K562 (cell line): ENCODE measurements around the gene UTP15. TPM values are rescaled to one million over a fixed set of nuclear protein-coding genes. Genes with fewer than 3 reads are reported as not detected.

Source experiments
- ATAC-seq: fragments of 200-7000 bp; cut with Tn5 transposase; 3 replicates; pipeline ENCODE4 v1.9.1; 2020; ENCODE audit warnings: moderate library complexity
- BruUV-seq: library from RNA; stranded (reverse); fragments of 400-500 nt; replicated peaks from 2 replicates; lab custom pipeline; 2021; lab: Mats Ljungman, UMichigan
- CTCF ChIA-PET: fragments of 300-600 bp; formaldehyde crosslinking; extraction: SDS; loops from one replicate; lab custom pipeline; 2021; ENCODE audit warnings: low intra/inter-chr PET ratio; lab: Yijun Ruan, JAX
- POLR2A ChIA-PET: fragments of 300-600, 350-650 bp; sonication (Branson Sonifier 250); formaldehyde crosslinking; extraction: SDS; loops from one replicate; lab custom pipeline; 2021; ENCODE audit warnings: antibody characterized with exemption, inconsistent platforms; lab: Yijun Ruan, JAX
- DNase-seq, 4 experiments: peaks; one replicate each; pipeline versions ENCODE4 v3.0.0 to v3.0.0-alpha.2; 2011 to 2018; ENCODE audit warnings: low spot score in 3 of 4, mixed read lengths in 3 of 4; ENCODE audit errors: extremely low read depth in 1 of 4
- FAIRE-seq: peaks from 2 replicates; lab custom pipeline; 2011; peaks lifted over from hg19 to GRCh38; lab: Jason Lieb, UNC
- H2AFZ ChIP-seq: 2 replicates; pipeline ENCODE4 v1.6.0; 2011; ENCODE audit warnings: low read depth, low read length, control low read depth, inconsistent platforms
- H3K27ac ChIP-seq: fragments of 200-600 bp; 3 replicates; pipeline ENCODE4 v1.8.0; 2011; ENCODE audit warnings: low read depth, mild to moderate bottlenecking, control low read depth, inconsistent platforms, low read length, moderate library complexity, mixed read lengths; ENCODE audit errors: extremely low read depth
- H3K27me3 ChIP-seq, 2 experiments: fragments of 300-600 bp in 1 of 2; 2 replicates in 1 of 2; 3 replicates in 1 of 2; pipeline versions ENCODE4 v1.6.0 to v1.8.0; 2011; ENCODE audit warnings: inconsistent platforms in 2 of 2, low read length in 2 of 2, mild to moderate bottlenecking in 1 of 2, mixed read lengths in 1 of 2, moderate library complexity in 1 of 2; ENCODE audit not compliant: control insufficient read depth in 2 of 2, insufficient read depth in 2 of 2
- H3K36me3 ChIP-seq: fragments of 300-600 bp; 3 replicates; pipeline ENCODE4 v1.8.0; 2011; ENCODE audit warnings: mild to moderate bottlenecking, low read length, inconsistent platforms; ENCODE audit not compliant: control insufficient read depth, insufficient read depth
- H3K4me1 ChIP-seq, 2 experiments: fragments of 200-600 bp in 1 of 2; replicated peaks in 1 of 2; 2 replicates in 1 of 2; 3 replicates in 1 of 2; pipeline versions ENCODE4 v1.5.1 to v1.8.0; 2011; ENCODE audit warnings: inconsistent platforms in 2 of 2, low read length in 2 of 2, mild to moderate bottlenecking in 1 of 2, mixed read lengths in 1 of 2, moderate library complexity in 1 of 2; ENCODE audit not compliant: control insufficient read depth in 2 of 2, insufficient read depth in 2 of 2
- H3K4me2 ChIP-seq: 2 replicates; pipeline ENCODE4 v1.6.1; 2011; ENCODE audit warnings: low read length, control low read depth, inconsistent platforms, mixed read lengths; ENCODE audit not compliant: insufficient read depth
- H3K4me3 ChIP-seq: fragments of 200-600 bp; sonication (generic), shearing (Covaris generic); 2 replicates; pipeline ENCODE4 v1.5.1; 2016; ENCODE audit warnings: control low read depth, inconsistent platforms
- H3K79me2 ChIP-seq: fragments of 200-600 bp; 3 replicates; pipeline ENCODE4 v1.8.0; 2011; ENCODE audit warnings: low read length, inconsistent platforms; ENCODE audit not compliant: control insufficient read depth, insufficient read depth
- H3K9ac ChIP-seq, 2 experiments: 2 replicates each; pipeline versions ENCODE4 v1.6.0 to v1.6.1; 2011; ENCODE audit warnings: low read depth in 2 of 2, low read length in 2 of 2, control low read depth in 1 of 2, inconsistent platforms in 1 of 2, mild to moderate bottlenecking in 1 of 2, mixed read lengths in 1 of 2; ENCODE audit not compliant: insufficient read depth in 1 of 2
- H3K9me1 ChIP-seq: one replicate; pipeline ENCODE4 v1.6.0; 2011; ENCODE audit warnings: inconsistent platforms, mild to moderate bottlenecking, low read length, moderate library complexity; ENCODE audit not compliant: control insufficient read depth, insufficient read depth
- H3K9me3 ChIP-seq: replicated peaks from 2 replicates; pipeline ENCODE4 v1.5.1; 2011; ENCODE audit warnings: low read depth, low read length, inconsistent platforms; ENCODE audit not compliant: control insufficient read depth, insufficient read depth
- H4K20me1 ChIP-seq: replicated peaks from 2 replicates; pipeline ENCODE4 v1.6.1; 2011; ENCODE audit warnings: low read length, inconsistent platforms, mixed read lengths; ENCODE audit not compliant: control insufficient read depth, insufficient read depth
- ARID2 ChIP-seq: fragments of 450-650 bp; IDR thresholded peaks from 2 replicates; pipeline ENCODE4 v1.6.1; 2017; ENCODE audit warnings: antibody characterized with exemption, mild to moderate bottlenecking
- CGGBP1 ChIP-seq: fragments of 250-450 bp; sonication (Bioruptor Pico); IDR thresholded peaks from 2 replicates; pipeline ENCODE4 v1.9.0; 2021; ENCODE audit warnings: mild to moderate bottlenecking
- CREBBP ChIP-seq: IDR thresholded peaks from one replicate; pipeline ENCODE4 v1.6.1; 2012; ENCODE audit warnings: low read depth, mild to moderate bottlenecking, control low read depth, inconsistent platforms, low read length
- FIP1L1 ChIP-seq: fragments of 200-400 bp; formaldehyde crosslinking; IDR thresholded peaks from 2 replicates; pipeline ENCODE4 v1.6.1; 2018; ENCODE audit warnings: mild to moderate bottlenecking, low read depth, low read length; ENCODE audit not compliant: poor library complexity, severe bottlenecking
- HNRNPUL1 ChIP-seq: fragments of 200-400 bp; formaldehyde crosslinking; IDR thresholded peaks from 2 replicates; pipeline ENCODE4 v1.6.1; 2017; ENCODE audit warnings: low read length
- KDM4B ChIP-seq, 2 experiments: fragments of 450-650 bp in 1 of 2; sonication (generic) in 1 of 2; IDR thresholded peaks; 2 replicates each; pipeline ENCODE4 v1.6.1; 2016 to 2017; ENCODE audit warnings: borderline replicate concordance in 2 of 2, antibody characterized with exemption in 1 of 2, low read depth in 1 of 2, mild to moderate bottlenecking in 1 of 2
- MAX ChIP-seq: sonication (generic); formaldehyde crosslinking; IDR thresholded peaks from 2 replicates; pipeline ENCODE4 v1.9.0; 2022; ENCODE audit warnings: mild to moderate bottlenecking, missing genetic modification reagents
- RCOR1 ChIP-seq, 2 experiments: IDR thresholded peaks; 2 replicates each; pipeline ENCODE4 v1.6.1; 2012; ENCODE audit warnings: low read depth in 2 of 2, low read length in 2 of 2, borderline replicate concordance in 1 of 2, improper control_type of control experiment in 1 of 2
- SOX6 ChIP-seq: fragments of 450-650 bp; IDR thresholded peaks from 2 replicates; pipeline ENCODE4 v1.6.1; 2014; ENCODE audit warnings: mild to moderate bottlenecking
- TAF7 ChIP-seq: fragments of 450-650 bp; IDR thresholded peaks from 2 replicates; pipeline ENCODE4 v1.6.1; 2016; ENCODE audit warnings: missing genetic modification characterization, missing compliant biosample characterization
- TCF15 ChIP-seq: fragments of 250-450 bp; sonication (Bioruptor Pico); IDR thresholded peaks from 2 replicates; pipeline ENCODE4 v1.8.0; 2022; ENCODE audit warnings: moderate library complexity, mild to moderate bottlenecking, inconsistent platforms
- WHSC1 ChIP-seq: IDR thresholded peaks from one replicate; pipeline ENCODE4 v1.6.1; 2012; ENCODE audit warnings: low read length, control low read depth, inconsistent platforms
- ZBTB1 ChIP-seq: sonication (generic); formaldehyde crosslinking; IDR thresholded peaks from 2 replicates; pipeline ENCODE4 v1.8.1; 2023; ENCODE audit warnings: missing genetic modification reagents, low read depth, mild to moderate bottlenecking, borderline replicate concordance
- ZNF165 ChIP-seq: fragments of 250-450 bp; sonication (Bioruptor Pico); IDR thresholded peaks from 2 replicates; pipeline ENCODE4 v1.4.0; 2020; ENCODE audit warnings: borderline replicate concordance
- ZNF398 ChIP-seq: fragments of 250-450 bp; sonication (Bioruptor Pico); IDR thresholded peaks from 2 replicates; pipeline ENCODE4 v1.8.0; 2021; ENCODE audit warnings: moderate library complexity, mild to moderate bottlenecking, inconsistent platforms
- ZNF518B ChIP-seq: fragments of 250-450 bp; sonication (Bioruptor Pico); IDR thresholded peaks from 2 replicates; pipeline ENCODE4 v1.5.0; 2021; ENCODE audit warnings: mild to moderate bottlenecking, moderate library complexity
- ZNF586 ChIP-seq: fragments of 450-650 bp; formaldehyde crosslinking; conservative IDR thresholded peaks from 2 replicates; pipeline ENCODE4 v1.4.0; 2020; ENCODE audit warnings: mild to moderate bottlenecking, moderate library complexity
- in situ Hi-C: fragments of 300-500 bp; cut with MboI; formaldehyde crosslinking; loops from 4 replicates; pipeline ENCODE4 v1.15.0; 2018; ENCODE audit warnings: inconsistent platforms, mixed read lengths
- intact Hi-C: fragments of 100-400 bp; cut with micrococcal nuclease; formaldehyde crosslinking; loops from 2 replicates; pipeline ENCODE4 v1.14.2; 2022
- polyA plus RNA-seq, 8 experiments: library from polyadenylated mRNA; depleted of rRNA in 4 of 8; stranded (reverse) in 5 of 8; unstranded in 3 of 8; fragments of >200 nt; fragmentation: Nextera tagmentation in 2 of 8; fragmentation: Illumina TruSeq in 1 of 8; extraction: Ambion mirVana in 2 of 8; extraction: Trizol in 1 of 8; gene quantifications; 2 replicates each; pipeline versions ENCODE4 v1.2.1 to v1.2.3, GENCODE V29; 2011 to 2014; ENCODE audit warnings: inconsistent platforms in 1 of 8, missing spikeins in 1 of 8
- total RNA-seq, 7 experiments: library from RNA; depleted of rRNA in 6 of 7; stranded (reverse); fragments of >200 nt in 6 of 7; fragmentation: Illumina TruSeq in 2 of 7; extraction: Trizol in 2 of 7; gene quantifications; 2 replicates each; pipeline versions ENCODE4 v1.2.1 to v1.2.3, GENCODE V29; 2011 to 2021; ENCODE audit warnings: low replicate concordance in 1 of 7

UTP15 gene
- total and polyA plus RNA-seq, 9 of the 15 experiments (the other 6 are each of a cell fraction or from before 2014, with no cell fraction given) = 28.1 to 49.3 (median 37.0) TPM

- no peak for TF ChIP-seq ZNF398 (CRISPR knock-in tag)
- TF ChIP-seq KDM4B (IDR thresholded peaks at IDR 0.05; ENCODE audit: borderline replicate concordance in 2 of 2, low read depth in 1 of 2) = no peak
- no peak for TF ChIP-seq CREBBP
- TF ChIP-seq ZNF518B (CRISPR knock-in tag) = no peak
- no peak for TF ChIP-seq MAX
- no peak for TF ChIP-seq FIP1L1
- no peak for TF ChIP-seq CGGBP1 (CRISPR knock-in tag)
- TF ChIP-seq ARID2 = no peak
- TF ChIP-seq ZBTB1 = no peak
- TF ChIP-seq RCOR1 (IDR thresholded peaks at IDR 0.05; ENCODE audit: borderline replicate concordance in 1 of 2, low read depth in 2 of 2, low read length in 2 of 2) = no peak
- TF ChIP-seq ZNF165 (CRISPR knock-in tag) = no peak
- no peak for TF ChIP-seq SOX6
- no peak for TF ChIP-seq HNRNPUL1
- TF ChIP-seq TCF15 (CRISPR knock-in tag) = no peak
- no peak for TF ChIP-seq TAF7
- no peak for TF ChIP-seq WHSC1
- TF ChIP-seq ZNF586 (CRISPR knock-in tag) = no peak
- TF ChIP-seq, all 486 proteins: peak for 0
- Histone ChIP-seq H3K36me3 (no peaks in the 10 kb centered on the region), H3K27ac (no peak overlapping the region), H3K4me1 (peaks cover 0 to under 1% of the 10 kb centered on the region in 2 experiments; a peak in 1 of 5 replicates), H3K4me2 (no peak overlapping the region), H3K4me3 (no peak overlapping the region), H3K9me1 (no peaks in the 10 kb centered on the region), H3K27me3 (peaks cover 3 to 14% of the 10 kb centered on the region in 2 experiments; a peak in 4 of 5 replicates), H3K9ac (no peak overlapping the region), H4K20me1 (no peaks in the 10 kb centered on the region), H2AFZ (no peak overlapping the region), H3K9me3 (no peaks in the 10 kb centered on the region), H3K79me2 (no peaks in the 10 kb centered on the region)
- ATAC-seq (no peak), FAIRE-seq (no peak), DNase-seq (no peak)
- intact Hi-C loops (no loop called here), in situ Hi-C loops (no loop called here)
- CTCF ChIA-PET = no interaction called here
- no TSS peak for BruUV-seq
- POLR2A ChIA-PET = no interaction called here
Measured at GRCh38 chr5:73631500-73631899, 66.0 kb downstream of the UTP15 start.
